Fibroblast of mammary gland (primary cell): ENCODE measurements around the gene MNS1.

ENCODE experiments used
- DNase-seq: peaks from one replicate; pipeline ENCODE4 v3.0.0-alpha.2; 2010; ENCODE audit warnings: low read depth
- H3K4me3 ChIP-seq: 2 replicates; pipeline ENCODE4 v1.5.1; 2011; ENCODE audit warnings: low read depth, mild to moderate bottlenecking, low read length, moderate library complexity; ENCODE audit not compliant: control insufficient read depth
- CTCF ChIP-seq: conservative IDR thresholded peaks from 2 replicates; pipeline ENCODE4 v1.5.1; 2011; ENCODE audit warnings: low read depth, low read length, inconsistent platforms; ENCODE audit not compliant: control insufficient read depth, insufficient read depth

MNS1 gene

GRCh38 chr15:56393277-56393676, 71.7 kb downstream of the MNS1 start:
- H3K4me3 ChIP-seq, result no peak overlapping the region
- no peak for TF ChIP-seq CTCF
- DNase-seq, result no peak

GRCh38 chr15:56390739-56391267, 74.1 kb downstream of the MNS1 start:
- no peak for TF ChIP-seq CTCF
- H3K4me3 ChIP-seq, result no peak overlapping the region
- peak; percentile 36 for DNase-seq

- H3K4me3 ChIP-seq, result no peak overlapping the region
- no peak for TF ChIP-seq CTCF
- no peak for DNase-seq
Measured at GRCh38 chr15:56385908-56386307, 79.0 kb downstream of the MNS1 start.

- TF ChIP-seq CTCF, result no peak
- H3K4me3 ChIP-seq, result no peak overlapping the region
- no peak for DNase-seq
Measured at GRCh38 chr15:56383010-56383409, 81.9 kb downstream of the MNS1 start.
